Measurements from ENCODE around the gene OXLD1.
"Not testable (repeated sequence)": the region's sequence is repeated elsewhere in the genome, so short reads cannot be mapped to it uniquely, and the experiment has no call there.

Gene OXLD1

GRCh38 chr17:81683584-81684441 is 17.4 kb upstream of the OXLD1 start, which contains the start of the genes ARL16 and HGS:
ARL16 (minus strand) TSS chr17:81683797; CDS start chr17:81683753, 44 bp downstream.
HGS (plus strand) TSS chr17:81684011; CDS start chr17:81684067, 56 bp downstream.
- DNase-seq (ENCODE audit: low read depth in 2 of 2) = peak; percentile 99

GRCh38 chr17:81683208-81683583 is 16.8 kb upstream of the OXLD1 start:
- DNase-seq (ENCODE audit: low read depth in 2 of 2) = no peak

DNA sequence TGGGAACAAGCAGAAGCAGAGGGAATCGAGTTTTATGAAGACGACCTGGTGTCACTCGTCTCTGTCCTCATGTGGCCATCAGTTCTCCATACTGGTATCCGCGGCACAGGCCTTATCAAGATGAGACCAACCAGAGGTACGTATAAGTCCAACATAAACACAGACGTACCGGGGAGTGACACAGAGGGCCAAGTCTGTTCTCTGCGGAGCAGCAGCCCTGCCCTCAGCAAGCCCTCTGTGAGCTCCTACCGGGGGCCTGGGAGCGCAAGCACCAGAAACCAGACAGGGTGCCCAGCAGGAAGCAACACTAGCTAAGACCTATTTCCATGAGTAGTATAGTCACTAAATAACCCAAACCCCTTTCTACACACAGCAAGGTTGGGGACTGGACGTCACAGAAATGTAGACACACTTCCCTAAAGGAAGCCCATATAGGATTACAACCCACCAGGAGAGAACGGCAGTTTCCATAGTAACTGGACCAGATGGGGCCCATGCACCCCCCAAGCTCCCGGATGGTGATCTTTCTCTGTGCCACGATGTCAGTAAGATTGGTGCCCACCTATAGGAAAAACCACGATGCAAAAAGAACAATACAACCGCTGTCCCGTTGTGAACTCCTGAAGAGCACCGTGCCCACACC is 16.3 kb upstream of the OXLD1 start:
- DNase-seq (ENCODE audit: low read depth in 2 of 2) = no peak

- no peak for DNase-seq (ENCODE audit: low read depth in 2 of 2)
These were observed 15.3 kb upstream of the OXLD1 start for GRCh38 chr17:81681672-81682071.

DNA sequence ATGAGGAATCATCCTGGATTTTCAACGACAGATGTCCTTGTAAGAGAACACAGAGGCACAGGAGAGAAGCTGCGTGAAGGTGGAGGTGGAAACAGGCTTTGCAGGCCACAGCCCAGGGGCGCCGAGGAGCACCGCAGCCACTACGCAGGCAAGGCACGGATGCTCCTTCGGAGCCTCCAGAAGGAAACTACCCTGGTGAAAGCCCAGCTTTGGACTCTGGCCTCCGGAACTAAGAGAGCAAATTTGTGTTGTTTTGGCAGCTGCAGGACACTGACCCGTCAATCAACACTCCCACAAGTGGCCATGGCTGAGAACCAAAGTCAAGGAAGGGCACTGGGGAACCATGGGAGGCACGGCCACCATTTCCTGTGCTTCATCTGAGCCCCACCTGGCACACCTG is 13.7 kb upstream of the OXLD1 start:
- DNase-seq (ENCODE audit: low read depth in 2 of 2) = no peak

DNA sequence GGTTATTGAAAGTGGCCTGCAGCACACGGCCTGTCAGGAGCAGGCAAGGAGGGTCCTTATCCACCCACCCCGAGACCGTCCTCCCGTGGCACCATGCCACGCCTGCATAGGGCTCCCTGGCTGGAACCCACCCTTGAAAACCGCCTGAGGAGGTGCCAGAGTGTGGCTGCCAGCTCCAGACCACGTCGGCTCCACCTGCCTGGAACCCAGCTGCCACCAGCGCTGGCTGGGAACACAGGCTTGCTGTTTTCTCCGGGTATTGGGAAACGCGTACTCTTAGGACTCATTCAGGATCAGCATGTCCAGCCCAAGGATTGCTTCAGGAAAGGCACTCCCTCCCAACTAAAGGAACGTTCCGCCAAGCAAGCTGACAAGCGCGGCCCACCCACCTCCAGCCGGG is 10.5 kb upstream of the OXLD1 start:
- no peak for DNase-seq (ENCODE audit: low read depth in 2 of 2)

DNA sequence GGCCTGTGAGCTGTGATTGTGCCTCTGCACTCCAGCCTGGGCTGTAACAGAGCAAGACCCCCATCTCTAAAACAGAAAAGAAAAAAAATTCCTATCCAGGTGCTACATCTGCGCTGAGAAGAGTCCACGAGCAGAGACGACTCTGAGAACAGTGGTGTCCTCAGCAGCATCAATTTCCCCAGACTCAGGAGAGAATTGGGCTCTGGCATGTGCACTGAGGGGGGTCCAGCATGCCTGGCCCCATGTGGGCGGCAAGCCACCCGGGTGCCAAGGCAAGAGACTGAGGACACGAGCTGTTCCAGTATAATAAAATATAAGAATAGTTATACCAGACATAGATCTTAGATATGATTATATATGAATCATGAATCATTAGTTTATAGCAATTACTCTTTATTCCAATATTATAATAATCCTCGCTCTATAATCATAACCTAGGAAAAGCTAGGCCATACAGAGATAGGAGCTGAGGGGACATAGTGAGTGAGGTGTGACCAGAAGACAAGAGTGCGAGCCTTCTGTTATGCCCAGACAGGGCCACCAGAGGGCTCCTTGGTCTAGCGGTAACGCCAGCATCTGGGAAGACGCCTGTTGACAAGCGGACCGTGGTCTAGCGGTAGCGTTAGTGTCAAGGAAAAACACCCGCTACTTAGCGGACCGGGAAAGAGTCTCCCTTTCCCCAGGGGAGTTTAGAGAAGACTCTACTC is 9.3 kb upstream of the OXLD1 start:
- not testable (repeated sequence) for DNase-seq (ENCODE audit: low read depth in 2 of 2)

GRCh38 chr17:81673561-81674258 is 7.3 kb upstream of the OXLD1 start:
- no peak for DNase-seq (ENCODE audit: low read depth in 2 of 2)

DNA sequence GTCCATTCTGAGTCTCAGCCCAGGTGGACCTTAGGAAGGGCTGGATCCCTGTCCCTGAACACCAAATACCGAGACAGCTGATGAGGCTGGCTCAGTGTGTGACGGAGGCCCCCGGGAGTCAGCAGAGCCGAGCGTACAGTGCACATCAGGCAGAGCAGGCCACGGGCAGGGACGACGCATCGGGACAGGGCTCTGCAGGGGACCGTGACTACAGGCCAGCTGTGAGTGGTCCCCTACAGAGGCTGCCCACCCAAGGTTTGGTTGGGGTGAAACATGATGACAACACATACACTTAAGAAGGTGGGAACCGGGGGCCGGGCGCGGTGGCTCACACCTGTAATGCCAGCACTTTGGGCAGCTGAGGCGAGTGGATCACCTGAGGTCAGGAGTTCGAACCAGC is 6.5 kb upstream of the OXLD1 start:
- no peak for DNase-seq (ENCODE audit: low read depth in 2 of 2)

DNA sequence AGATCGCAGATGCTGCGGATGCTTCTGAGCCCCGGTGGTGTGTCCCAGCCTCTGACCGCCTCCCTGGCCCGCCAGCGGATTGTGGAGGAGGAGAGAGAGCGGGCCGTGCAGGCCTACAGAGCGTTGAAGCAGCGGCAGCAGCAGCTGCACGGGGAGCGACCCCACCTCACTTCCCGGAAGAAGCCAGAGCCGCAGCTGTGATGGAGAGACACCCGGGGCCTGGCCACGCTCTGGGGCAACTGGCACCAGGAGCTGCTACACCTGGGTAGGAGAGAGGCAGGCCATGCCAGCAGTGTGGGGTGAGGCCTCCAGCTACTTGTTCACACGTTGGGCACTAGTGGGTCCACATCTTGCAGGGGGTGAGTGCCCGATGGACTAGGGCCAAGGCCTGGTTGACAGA is 6.1 kb upstream of the OXLD1 start:
- no peak for DNase-seq (ENCODE audit: low read depth in 2 of 2)

GRCh38 chr17:81667754-81668153 is 1.3 kb upstream of the OXLD1 start:
- DNase-seq (ENCODE audit: low read depth in 2 of 2) = no peak

GRCh38 chr17:81666092-81666341 is 388 bp downstream of the OXLD1 start:
- no peak for DNase-seq (ENCODE audit: low read depth in 2 of 2)

GRCh38 chr17:81665205-81666091 is 957 bp downstream of the OXLD1 start:
- no peak for DNase-seq (ENCODE audit: low read depth in 2 of 2)

- no peak for DNase-seq (ENCODE audit: low read depth in 2 of 2)
These were observed 2.3 kb downstream of the OXLD1 start for GRCh38 chr17:81664051-81664470.

- no peak for DNase-seq (ENCODE audit: low read depth in 2 of 2)
These were observed 4.4 kb downstream of the OXLD1 start for GRCh38 chr17:81662002-81662401.

- DNase-seq (ENCODE audit: low read depth in 2 of 2) = no peak
These were observed 6.0 kb downstream of the OXLD1 start for GRCh38 chr17:81660441-81660840.

DNA sequence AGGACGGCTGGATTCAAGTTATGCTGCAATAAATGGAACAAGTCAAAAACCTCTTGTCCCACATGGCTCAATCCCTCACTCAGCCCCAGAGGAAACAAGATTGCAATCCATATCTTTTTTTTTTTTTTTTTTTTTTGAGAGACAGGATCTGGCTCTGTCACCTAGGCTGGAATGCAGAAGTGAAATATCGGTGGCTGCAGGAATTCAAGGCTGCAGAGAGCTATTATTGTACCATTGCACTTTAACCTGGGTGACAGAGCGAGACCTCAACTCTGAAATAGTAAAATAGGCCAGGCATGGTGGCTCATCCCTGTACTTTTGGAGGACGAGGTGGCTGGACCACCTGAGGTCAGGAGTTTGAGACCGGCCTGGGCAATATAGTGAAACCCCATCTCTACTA is 7.4 kb downstream of the OXLD1 start:
- no peak for DNase-seq (ENCODE audit: low read depth in 2 of 2)

GRCh38 chr17:81656835-81657234 is 9.6 kb downstream of the OXLD1 start:
- no peak for DNase-seq (ENCODE audit: low read depth in 2 of 2)

DNA sequence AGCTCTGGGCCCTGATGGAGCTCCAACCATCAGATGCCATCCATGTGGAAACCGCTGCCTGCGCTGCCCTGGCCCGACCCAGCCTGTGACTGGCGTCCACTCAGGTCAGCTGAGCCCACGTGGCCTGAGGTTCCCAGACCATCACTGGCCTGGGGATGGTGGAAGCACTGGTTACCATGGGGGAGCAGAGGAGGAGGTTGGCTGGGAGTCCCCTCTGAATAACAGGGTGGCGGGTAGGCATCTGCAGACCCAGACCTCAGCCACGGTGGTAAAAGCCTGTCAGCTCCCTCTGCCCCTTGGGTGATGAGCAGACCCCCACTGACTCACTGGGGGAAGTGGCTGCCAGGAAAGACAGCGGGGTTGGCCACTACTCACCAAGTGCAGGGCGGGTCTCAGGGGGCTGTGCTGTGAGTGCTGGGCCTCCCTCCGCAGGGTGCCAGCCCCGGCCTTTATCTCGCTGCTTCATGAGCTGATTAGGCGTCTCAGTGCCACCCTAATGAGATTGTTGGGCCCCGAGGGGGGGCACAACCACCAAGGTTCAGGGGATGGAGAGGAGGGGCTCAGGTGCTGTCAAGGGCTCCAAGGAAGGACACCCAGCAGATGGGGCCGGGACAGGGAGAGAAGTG is 10.2 kb downstream of the OXLD1 start, which contains the start of gene PDE6G:
PDE6G (minus strand) TSS at position 425 of the 626 bp plus-strand sequence. CDS start 3,237 bp downstream, outside the sequence.
- DNase-seq (ENCODE audit: low read depth in 2 of 2) = no peak

GRCh38 chr17:81655378-81656117 is 10.9 kb downstream of the OXLD1 start:
- DNase-seq (ENCODE audit: low read depth in 2 of 2) = no peak

Measured in fibroblast of skin of left quadriceps (primary cell).